ENCODE results near the gene SDK2. TPM values are rescaled to one million over a fixed set of nuclear protein-coding genes. Genes with fewer than 3 reads are reported as not detected.

Gene SDK2
- total and polyA plus RNA-seq, 9 of the 15 experiments (the other 6 are each of a cell fraction or from before 2014, with no cell fraction given), result 0.04 TPM; not detected in 8

DNA sequence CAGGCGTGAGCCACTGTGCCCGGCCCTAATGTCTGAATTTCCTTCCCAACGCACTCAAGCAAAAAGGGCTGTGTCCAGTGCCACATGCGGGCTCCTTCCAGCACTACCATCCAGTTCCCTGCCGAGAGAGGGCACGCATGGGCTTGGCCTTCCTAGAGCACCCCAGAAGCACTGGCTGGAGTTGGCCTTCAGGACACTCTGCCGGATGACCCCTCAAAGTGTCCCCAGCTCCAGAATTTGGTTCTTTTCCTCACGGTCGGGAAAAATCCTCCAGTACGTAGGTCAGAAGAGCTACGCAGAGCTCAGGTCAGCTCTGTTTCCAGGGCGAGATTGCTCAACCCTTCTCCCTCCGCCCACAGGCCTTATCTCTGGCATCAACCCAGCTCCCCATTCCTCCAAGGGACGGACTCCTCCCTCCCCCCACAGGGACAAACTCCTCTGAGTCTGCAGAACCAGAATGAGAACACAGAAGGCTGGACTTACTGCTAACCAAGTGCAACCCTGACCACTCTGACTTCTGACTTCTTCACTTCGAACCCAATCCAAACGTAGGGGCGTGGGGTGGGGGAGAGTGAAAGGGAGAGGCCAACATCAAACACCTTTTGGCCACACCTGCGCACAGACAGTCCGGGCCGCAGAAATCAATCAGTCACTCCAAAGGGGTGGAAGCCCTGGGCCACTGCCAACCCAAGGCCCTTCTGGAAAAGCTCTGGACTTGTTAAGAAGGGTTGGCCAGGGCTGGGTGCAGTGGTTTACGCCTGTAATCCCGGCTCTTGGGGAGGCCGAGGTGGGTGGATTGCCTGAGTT, 336.0 kb downstream of the SDK2 start (continued):
- TF ChIP-seq, protein P1, sequence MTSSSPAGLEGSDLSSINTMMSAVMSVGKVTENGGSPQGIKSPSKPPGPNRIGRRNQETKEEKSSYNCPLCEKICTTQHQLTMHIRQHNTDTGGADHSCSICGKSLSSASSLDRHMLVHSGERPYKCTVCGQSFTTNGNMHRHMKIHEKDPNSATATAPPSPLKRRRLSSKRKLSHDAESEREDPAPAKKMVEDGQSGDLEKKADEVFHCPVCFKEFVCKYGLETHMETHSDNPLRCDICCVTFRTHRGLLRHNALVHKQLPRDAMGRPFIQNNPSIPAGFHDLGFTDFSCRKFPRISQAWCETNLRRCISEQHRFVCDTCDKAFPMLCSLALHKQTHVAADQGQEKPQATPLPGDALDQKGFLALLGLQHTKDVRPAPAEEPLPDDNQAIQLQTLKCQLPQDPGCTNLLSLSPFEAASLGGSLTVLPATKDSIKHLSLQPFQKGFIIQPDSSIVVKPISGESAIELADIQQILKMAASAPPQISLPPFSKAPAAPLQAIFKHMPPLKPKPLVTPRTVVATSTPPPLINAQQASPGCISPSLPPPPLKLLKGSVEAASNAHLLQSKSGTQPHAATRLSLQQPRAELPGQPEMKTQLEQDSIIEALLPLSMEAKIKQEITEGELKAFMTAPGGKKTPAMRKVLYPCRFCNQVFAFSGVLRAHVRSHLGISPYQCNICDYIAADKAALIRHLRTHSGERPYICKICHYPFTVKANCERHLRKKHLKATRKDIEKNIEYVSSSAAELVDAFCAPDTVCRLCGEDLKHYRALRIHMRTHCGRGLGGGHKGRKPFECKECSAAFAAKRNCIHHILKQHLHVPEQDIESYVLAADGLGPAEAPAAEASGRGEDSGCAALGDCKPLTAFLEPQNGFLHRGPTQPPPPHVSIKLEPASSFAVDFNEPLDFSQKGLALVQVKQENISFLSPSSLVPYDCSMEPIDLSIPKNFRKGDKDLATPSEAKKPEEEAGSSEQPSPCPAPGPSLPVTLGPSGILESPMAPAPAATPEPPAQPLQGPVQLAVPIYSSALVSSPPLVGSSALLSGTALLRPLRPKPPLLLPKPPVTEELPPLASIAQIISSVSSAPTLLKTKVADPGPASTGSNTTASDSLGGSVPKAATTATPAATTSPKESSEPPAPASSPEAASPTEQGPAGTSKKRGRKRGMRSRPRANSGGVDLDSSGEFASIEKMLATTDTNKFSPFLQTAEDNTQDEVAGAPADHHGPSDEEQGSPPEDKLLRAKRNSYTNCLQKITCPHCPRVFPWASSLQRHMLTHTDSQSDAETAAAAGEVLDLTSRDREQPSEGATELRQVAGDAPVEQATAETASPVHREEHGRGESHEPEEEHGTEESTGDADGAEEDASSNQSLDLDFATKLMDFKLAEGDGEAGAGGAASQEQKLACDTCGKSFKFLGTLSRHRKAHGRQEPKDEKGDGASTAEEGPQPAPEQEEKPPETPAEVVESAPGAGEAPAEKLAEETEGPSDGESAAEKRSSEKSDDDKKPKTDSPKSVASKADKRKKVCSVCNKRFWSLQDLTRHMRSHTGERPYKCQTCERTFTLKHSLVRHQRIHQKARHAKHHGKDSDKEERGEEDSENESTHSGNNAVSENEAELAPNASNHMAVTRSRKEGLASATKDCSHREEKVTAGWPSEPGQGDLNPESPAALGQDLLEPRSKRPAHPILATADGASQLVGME (CRISPR knock-in tag; IDR thresholded peaks at IDR 0.05), result no peak
- TF ChIP-seq ZFP36 (IDR thresholded peaks at IDR 0.05; ENCODE audit: low read depth, low read length, partially characterized antibody) (no peak), ERF (CRISPR knock-in tag; IDR thresholded peaks at IDR 0.05) (0 out of 2 replicates have a peak, but pooled peaks have one; percentile 18), TCFL5 (CRISPR knock-in tag; conservative IDR thresholded peaks at IDR 0.05) (no peak), PCBP1 (IDR thresholded peaks at IDR 0.05; ENCODE audit: low read depth, low read length, poor library complexity, severe bottlenecking) (no peak), PHB (CRISPR knock-in tag; IDR thresholded peaks at IDR 0.05) (no peak), ETV6 (IDR thresholded peaks at IDR 0.05; ENCODE audit: borderline replicate concordance in 1 of 2, low read depth in 2 of 2, low read length in 1 of 2) (0 out of 4 replicates have a peak, but pooled peaks of 1 of the 2 experiments have one; percentile 28), ETV6 (CRISPR knock-in tag; IDR thresholded peaks at IDR 0.05; ENCODE audit: borderline replicate concordance) (no peak), NBN (IDR thresholded peaks at IDR 0.05; ENCODE audit: low read depth) (peak; percentile 86; the same call in 1 of the 2 replicates), NFE2 (IDR thresholded peaks at IDR 0.05; ENCODE audit: low read depth) (peak; percentile 29; the same call in 1 of the 2 replicates), GATA2 (CRISPR knock-in tag; IDR thresholded peaks at IDR 0.05) (peak; percentile 100), PHF8 (IDR thresholded peaks at IDR 0.05; ENCODE audit: borderline replicate concordance, low read length) (peak; percentile 20; the same call in 1 of the 2 replicates), ZBED1 (IDR thresholded peaks at IDR 0.05) (peak; percentile 43; the same call in 1 of the 2 replicates)
- TF ChIP-seq, protein P2, sequence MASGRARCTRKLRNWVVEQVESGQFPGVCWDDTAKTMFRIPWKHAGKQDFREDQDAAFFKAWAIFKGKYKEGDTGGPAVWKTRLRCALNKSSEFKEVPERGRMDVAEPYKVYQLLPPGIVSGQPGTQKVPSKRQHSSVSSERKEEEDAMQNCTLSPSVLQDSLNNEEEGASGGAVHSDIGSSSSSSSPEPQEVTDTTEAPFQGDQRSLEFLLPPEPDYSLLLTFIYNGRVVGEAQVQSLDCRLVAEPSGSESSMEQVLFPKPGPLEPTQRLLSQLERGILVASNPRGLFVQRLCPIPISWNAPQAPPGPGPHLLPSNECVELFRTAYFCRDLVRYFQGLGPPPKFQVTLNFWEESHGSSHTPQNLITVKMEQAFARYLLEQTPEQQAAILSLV (tag; IDR thresholded peaks at IDR 0.05), result peak; percentile 86
- TF ChIP-seq, protein P3, sequence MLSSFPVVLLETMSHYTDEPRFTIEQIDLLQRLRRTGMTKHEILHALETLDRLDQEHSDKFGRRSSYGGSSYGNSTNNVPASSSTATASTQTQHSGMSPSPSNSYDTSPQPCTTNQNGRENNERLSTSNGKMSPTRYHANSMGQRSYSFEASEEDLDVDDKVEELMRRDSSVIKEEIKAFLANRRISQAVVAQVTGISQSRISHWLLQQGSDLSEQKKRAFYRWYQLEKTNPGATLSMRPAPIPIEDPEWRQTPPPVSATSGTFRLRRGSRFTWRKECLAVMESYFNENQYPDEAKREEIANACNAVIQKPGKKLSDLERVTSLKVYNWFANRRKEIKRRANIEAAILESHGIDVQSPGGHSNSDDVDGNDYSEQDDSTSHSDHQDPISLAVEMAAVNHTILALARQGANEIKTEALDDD (IDR thresholded peaks at IDR 0.05), result peak; percentile 86
- TF ChIP-seq, protein P4, sequence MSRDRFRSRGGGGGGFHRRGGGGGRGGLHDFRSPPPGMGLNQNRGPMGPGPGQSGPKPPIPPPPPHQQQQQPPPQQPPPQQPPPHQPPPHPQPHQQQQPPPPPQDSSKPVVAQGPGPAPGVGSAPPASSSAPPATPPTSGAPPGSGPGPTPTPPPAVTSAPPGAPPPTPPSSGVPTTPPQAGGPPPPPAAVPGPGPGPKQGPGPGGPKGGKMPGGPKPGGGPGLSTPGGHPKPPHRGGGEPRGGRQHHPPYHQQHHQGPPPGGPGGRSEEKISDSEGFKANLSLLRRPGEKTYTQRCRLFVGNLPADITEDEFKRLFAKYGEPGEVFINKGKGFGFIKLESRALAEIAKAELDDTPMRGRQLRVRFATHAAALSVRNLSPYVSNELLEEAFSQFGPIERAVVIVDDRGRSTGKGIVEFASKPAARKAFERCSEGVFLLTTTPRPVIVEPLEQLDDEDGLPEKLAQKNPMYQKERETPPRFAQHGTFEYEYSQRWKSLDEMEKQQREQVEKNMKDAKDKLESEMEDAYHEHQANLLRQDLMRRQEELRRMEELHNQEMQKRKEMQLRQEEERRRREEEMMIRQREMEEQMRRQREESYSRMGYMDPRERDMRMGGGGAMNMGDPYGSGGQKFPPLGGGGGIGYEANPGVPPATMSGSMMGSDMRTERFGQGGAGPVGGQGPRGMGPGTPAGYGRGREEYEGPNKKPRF (IDR thresholded peaks at IDR 0.05; ENCODE audit: low read depth, low read length), result no peak
- TF ChIP-seq, protein P5, sequence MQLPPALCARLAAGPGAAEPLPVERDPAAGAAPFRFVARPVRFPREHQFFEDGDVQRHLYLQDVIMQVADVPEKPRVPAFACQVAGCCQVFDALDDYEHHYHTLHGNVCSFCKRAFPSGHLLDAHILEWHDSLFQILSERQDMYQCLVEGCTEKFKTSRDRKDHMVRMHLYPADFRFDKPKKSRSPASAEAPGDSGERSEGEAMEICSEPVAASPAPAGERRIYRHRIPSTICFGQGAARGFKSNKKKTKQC (CRISPR knock-in tag; IDR thresholded peaks at IDR 0.05), result 0 out of 2 replicates have a peak, but pooled peaks have one; percentile 46

All from K562 (cell line).